Neural crest cell (in vitro differentiated cells): ENCODE results near the gene HDAC4. TPM values are rescaled to one million over a fixed set of nuclear protein-coding genes. Genes with fewer than 3 reads are reported as not detected.

Experiments used
- DNase-seq: peaks from one replicate; pipeline ENCODE4 v3.0.0; 2021; ENCODE audit warnings: low read depth, mixed read lengths, low spot score
- H3K27ac Mint-ChIP-seq: one replicate; pipeline ENCODE4 v1.8.0; 2021; ENCODE audit warnings: mild to moderate bottlenecking, mixed read lengths; ENCODE audit not compliant: unreplicated experiment
- H3K27me3 Mint-ChIP-seq: 2 replicates; pipeline ENCODE4 v1.8.0; 2021; ENCODE audit warnings: low read depth, mild to moderate bottlenecking, mixed read lengths
- H3K36me3 Mint-ChIP-seq: 2 replicates; pipeline ENCODE4 v1.8.0; 2021; ENCODE audit warnings: low read depth, mild to moderate bottlenecking, mixed read lengths
- H3K4me1 Mint-ChIP-seq: 2 replicates; pipeline ENCODE4 v1.8.0; 2021; ENCODE audit warnings: mixed read lengths
- H3K4me3 Mint-ChIP-seq: one replicate; pipeline ENCODE4 v1.8.0; 2021; ENCODE audit warnings: mild to moderate bottlenecking, mixed read lengths
- H3K9me3 Mint-ChIP-seq: 2 replicates; pipeline ENCODE4 v1.8.0; 2021; ENCODE audit warnings: mixed read lengths
- CTCF ChIP-seq: fragments of 200-600 bp; sonication (generic); conservative IDR thresholded peaks from 2 replicates; pipeline ENCODE4 v1.5.0; 2021; ENCODE audit warnings: antibody characterized with exemption, mild to moderate bottlenecking
- total RNA-seq: library from RNA; stranded (reverse); gene quantifications from 2 replicates; pipeline ENCODE4 v1.2.1, GENCODE V29; 2021

Gene HDAC4
- total RNA-seq, 1 donor from 2014 or later, result 52.1 TPM

- Mint-ChIP-seq H3K36me3 (peaks cover 20% of the 10 kb centered on the region), H3K27ac (no peak overlapping the region), H3K27me3 (no peaks in the 10 kb centered on the region), H3K4me3 (no peak overlapping the region), H3K4me1 (peaks cover 70% of the 10 kb centered on the region), H3K9me3 (peaks cover 7% of the 10 kb centered on the region)
- DNase-seq, result no peak
- no peak for TF ChIP-seq CTCF
Measured at GRCh38 chr2:239312741-239313667, 87.8 kb downstream of the HDAC4 start.

GRCh38 chr2:239312081-239312511 lies 88.7 kb downstream of the HDAC4 start:
- TF ChIP-seq CTCF, result no peak
- peaks cover 7% of the 10 kb centered on the region for H3K9me3 Mint-ChIP-seq
- peaks cover 67% of the 10 kb centered on the region for H3K4me1 Mint-ChIP-seq
- no peak overlapping the region for H3K4me3 Mint-ChIP-seq
- H3K27me3 Mint-ChIP-seq, result no peaks in the 10 kb centered on the region
- no peak overlapping the region for H3K27ac Mint-ChIP-seq
- DNase-seq, result no peak
- peaks cover 20% of the 10 kb centered on the region for H3K36me3 Mint-ChIP-seq

- no peak for TF ChIP-seq CTCF
- H3K4me3 Mint-ChIP-seq, result no peak overlapping the region
- peaks cover 7% of the 10 kb centered on the region for H3K9me3 Mint-ChIP-seq
- H3K27ac Mint-ChIP-seq, result no peak overlapping the region
- DNase-seq, result no peak
- peaks cover 60% of the 10 kb centered on the region for H3K4me1 Mint-ChIP-seq
- no peaks in the 10 kb centered on the region for H3K27me3 Mint-ChIP-seq
- peaks cover 20% of the 10 kb centered on the region for H3K36me3 Mint-ChIP-seq
Measured at GRCh38 chr2:239311132-239312040, 89.4 kb downstream of the HDAC4 start.

GRCh38 chr2:239310401-239311061 lies 90.3 kb downstream of the HDAC4 start:
- H3K4me1 Mint-ChIP-seq, result peaks cover 64% of the 10 kb centered on the region
- no peaks in the 10 kb centered on the region for H3K27me3 Mint-ChIP-seq
- no peak for DNase-seq
- peak overlapping the region; percentile 90 for H3K27ac Mint-ChIP-seq
- H3K36me3 Mint-ChIP-seq, result peaks cover 16% of the 10 kb centered on the region
- no peak overlapping the region for H3K4me3 Mint-ChIP-seq
- TF ChIP-seq CTCF, result no peak
- peaks cover 7% of the 10 kb centered on the region for H3K9me3 Mint-ChIP-seq
